Natural killer cell (primary cell): ENCODE data around the gene PHLDB1. TPM values are rescaled to one million over a fixed set of nuclear protein-coding genes. Genes with fewer than 3 reads are reported as not detected.

Experiments used
- ATAC-seq, 3 donors: fragments of 150-1000 bp in 2 of 3; fragments of 200-7000 bp in 1 of 3; cut with Tn5 transposase; 1 replicate in 1 of 3; 2 replicates in 2 of 3; pipeline ENCODE4 v1.10.0; 2021; ENCODE audit warnings: mild to moderate bottlenecking in 2 of 3, moderate library complexity in 2 of 3
- DNase-seq, 2 donors: peaks; one replicate each; pipeline versions ENCODE4 v3.0.0 to v3.0.0-alpha.2; 2013 to 2021; ENCODE audit warnings: mixed read lengths in 1 of 2
- H3K27ac ChIP-seq: one replicate; pipeline ENCODE4 v1.5.1; 2013; ENCODE audit warnings: mild to moderate bottlenecking, low read length
- H3K27me3 ChIP-seq: one replicate; pipeline ENCODE4 v1.6.1; 2013; ENCODE audit warnings: low read length; ENCODE audit not compliant: control insufficient read depth, insufficient read depth
- H3K36me3 ChIP-seq: one replicate; pipeline ENCODE4 v1.6.1; 2013; ENCODE audit warnings: low read length; ENCODE audit not compliant: control insufficient read depth, insufficient read depth
- H3K4me1 ChIP-seq: one replicate; pipeline ENCODE4 v1.6.1; 2013; ENCODE audit warnings: low read length; ENCODE audit not compliant: control insufficient read depth, insufficient read depth
- H3K4me3 ChIP-seq: one replicate; pipeline ENCODE4 v1.5.1; 2013; ENCODE audit warnings: low read length
- H3K9me3 ChIP-seq: one replicate; pipeline ENCODE4 v1.6.1; 2013; ENCODE audit warnings: low read length; ENCODE audit not compliant: control insufficient read depth, insufficient read depth
- H3K27ac Mint-ChIP-seq, 2 donors: one replicate each; pipeline ENCODE4 v1.8.0; 2022; ENCODE audit warnings: mild to moderate bottlenecking in 2 of 2, mixed read lengths in 2 of 2, moderate library complexity in 1 of 2
- H3K27me3 Mint-ChIP-seq, 2 donors: one replicate each; pipeline ENCODE4 v1.8.0; 2022; ENCODE audit warnings: low read depth in 2 of 2, mixed read lengths in 2 of 2
- H3K36me3 Mint-ChIP-seq: one replicate; pipeline ENCODE4 v1.8.0; 2022; ENCODE audit warnings: mixed read lengths
- H3K4me1 Mint-ChIP-seq, 2 donors: one replicate each; pipeline ENCODE4 v1.8.0; 2022; ENCODE audit warnings: mixed read lengths in 2 of 2
- H3K4me3 Mint-ChIP-seq: one replicate; pipeline ENCODE4 v1.8.0; 2022; ENCODE audit warnings: mild to moderate bottlenecking, moderate library complexity, mixed read lengths
- H3K9me3 Mint-ChIP-seq, 2 donors: one replicate each; pipeline ENCODE4 v1.8.0; 2022; ENCODE audit warnings: mixed read lengths in 2 of 2
- CTCF ChIP-seq: fragments of 200-600 bp; IDR thresholded peaks from one replicate; pipeline ENCODE4 v1.8.0; 2022; ENCODE audit warnings: antibody characterized with exemption
- WGBS: methylation state at CpG from one replicate; pipeline ENCODE4 v1.1.7; 2013; ENCODE audit warnings: missing lambda C conversion rate; ENCODE audit not compliant: insufficient coverage; 5-methylcytosine and 5-hydroxymethylcytosine counted together
- intact Hi-C: fragments of 100-400 bp; cut with micrococcal nuclease; formaldehyde crosslinking; loops from one replicate; pipeline ENCODE4 v1.14.2; 2022
- total RNA-seq, 4 donors: library from RNA; stranded (reverse); fragments of 120-200 nt in 1 of 4; gene quantifications; one replicate each; pipeline versions ENCODE4 v1.2.3 to v1.2.4, GENCODE V29; 2013 to 2022

The PHLDB1 gene
- total RNA-seq, 3 donors from 2014 or later (not counting 1 experiment from before 2014, with no cell fraction given) = 0.75 to 1.1 (median 0.95) TPM

- H3K27ac Mint-ChIP-seq = peak overlapping the region; percentile 78 to 82
- no peaks in the 10 kb centered on the region for H3K36me3 Mint-ChIP-seq
- no peaks in the 10 kb centered on the region for H3K36me3 ChIP-seq
- H3K4me1 ChIP-seq = peaks cover 73% of the 10 kb centered on the region
- peaks cover 34 to 57% of the 10 kb centered on the region in 2 donors for H3K4me1 Mint-ChIP-seq
- TF ChIP-seq CTCF = no peak
- no peaks in the 10 kb centered on the region for H3K27me3 ChIP-seq
- peak overlapping the region; percentile 78 for H3K4me3 Mint-ChIP-seq
- peaks cover 3 to 5% of the 10 kb centered on the region in 2 donors for H3K27me3 Mint-ChIP-seq
- intact Hi-C loops = loop anchor here (2.0 to 5.0 kb wide), 5 partner anchors 35 to 237 kb away; partner anchors contain the start of gene DDX6
- ATAC-seq (peak; percentile 56 to 70 (median 70)), DNase-seq (peak; percentile 52 to 89)
- H3K4me3 ChIP-seq = no peak overlapping the region
- no peaks in the 10 kb centered on the region for H3K9me3 ChIP-seq
- 22% methylated on average over 15 of the region's 15 CpGs for WGBS
- no peaks in the 10 kb centered on the region for H3K9me3 Mint-ChIP-seq
- no peak overlapping the region for H3K27ac ChIP-seq
Observed at GRCh38 chr11:118691926-118692830, 84.8 kb downstream of the PHLDB1 start.

GRCh38 chr11:118694185-118694584, 86.8 kb downstream of the PHLDB1 start:
- no peaks in the 10 kb centered on the region for H3K36me3 Mint-ChIP-seq
- H3K4me3 ChIP-seq = no peak overlapping the region
- DNase-seq = peak in 1 of 2 donors; percentile 21
- TF ChIP-seq CTCF = no peak
- H3K4me3 Mint-ChIP-seq = no peak overlapping the region
- peak overlapping the region in 1 of 2 donors; percentile 78 for H3K27ac Mint-ChIP-seq
- peaks cover 84% of the 10 kb centered on the region for H3K4me1 ChIP-seq
- no peaks in the 10 kb centered on the region for H3K27me3 Mint-ChIP-seq
- no peaks in the 10 kb centered on the region for H3K36me3 ChIP-seq
- H3K27me3 ChIP-seq = no peaks in the 10 kb centered on the region
- no peak overlapping the region for H3K27ac ChIP-seq
- no peak for ATAC-seq
- no peaks in the 10 kb centered on the region for H3K9me3 Mint-ChIP-seq
- WGBS = 93% methylated on average over 8 of the region's 8 CpGs
- peaks cover 30 to 53% of the 10 kb centered on the region in 2 donors for H3K4me1 Mint-ChIP-seq
- intact Hi-C loops = loop anchor here (5.0 kb wide), 2 partner anchors 33 to 78 kb away; no protein-coding TSS in a partner anchor
- H3K9me3 ChIP-seq = no peaks in the 10 kb centered on the region

- Histone ChIP-seq H3K4me3 (no peak overlapping the region), H3K27ac (no peak overlapping the region), H3K27me3 (no peaks in the 10 kb centered on the region), H3K4me1 (peaks cover 83% of the 10 kb centered on the region), H3K9me3 (no peaks in the 10 kb centered on the region), H3K36me3 (no peaks in the 10 kb centered on the region)
- no peak for TF ChIP-seq CTCF
- intact Hi-C loops = loop anchor here (5.0 kb wide), 2 partner anchors 33 to 78 kb away; no protein-coding TSS in a partner anchor
- Mint-ChIP-seq H3K27me3 (no peaks in the 10 kb centered on the region), H3K4me1 (peaks cover 35 to 57% of the 10 kb centered on the region in 2 donors), H3K36me3 (no peaks in the 10 kb centered on the region), H3K27ac (no peak overlapping the region), H3K4me3 (no peak overlapping the region), H3K9me3 (no peaks in the 10 kb centered on the region)
- 87% methylated on average over 10 of the region's 11 CpGs for WGBS
- DNase-seq = no peak
- no peak for ATAC-seq
Observed at GRCh38 chr11:118694771-118695170, 87.4 kb downstream of the PHLDB1 start.
